K562 (cell line): ENCODE results near the gene DOK3. TPM values are rescaled to one million over a fixed set of nuclear protein-coding genes. Genes with fewer than 3 reads are reported as not detected.
A peak's percentile ranks its signal among the peaks of the same experiment; 100 is the strongest.

Experiments used
- ATAC-seq: fragments of 200-7000 bp; cut with Tn5 transposase; 3 replicates; pipeline ENCODE4 v1.9.1; 2020; ENCODE audit warnings: moderate library complexity
- BruUV-seq: library from RNA; stranded (reverse); fragments of 400-500 nt; replicated peaks from 2 replicates; lab custom pipeline; 2021; lab: Mats Ljungman, UMichigan
- CTCF ChIA-PET: fragments of 300-600 bp; formaldehyde crosslinking; extraction: SDS; loops from one replicate; lab custom pipeline; 2021; ENCODE audit warnings: low intra/inter-chr PET ratio; lab: Yijun Ruan, JAX
- POLR2A ChIA-PET: fragments of 300-600, 350-650 bp; sonication (Branson Sonifier 250); formaldehyde crosslinking; extraction: SDS; loops from one replicate; lab custom pipeline; 2021; ENCODE audit warnings: antibody characterized with exemption, inconsistent platforms; lab: Yijun Ruan, JAX
- DNase-seq, 4 experiments: peaks; one replicate each; pipeline versions ENCODE4 v3.0.0 to v3.0.0-alpha.2; 2011 to 2018; ENCODE audit warnings: low spot score in 3 of 4, mixed read lengths in 3 of 4; ENCODE audit errors: extremely low read depth in 1 of 4
- FAIRE-seq: peaks from 2 replicates; lab custom pipeline; 2011; peaks lifted over from hg19 to GRCh38; lab: Jason Lieb, UNC
- H2AFZ ChIP-seq: 2 replicates; pipeline ENCODE4 v1.6.0; 2011; ENCODE audit warnings: low read depth, low read length, control low read depth, inconsistent platforms
- H3K27ac ChIP-seq: fragments of 200-600 bp; 3 replicates; pipeline ENCODE4 v1.8.0; 2011; ENCODE audit warnings: low read depth, mild to moderate bottlenecking, control low read depth, inconsistent platforms, low read length, moderate library complexity, mixed read lengths; ENCODE audit errors: extremely low read depth
- H3K27me3 ChIP-seq, 2 experiments: fragments of 300-600 bp in 1 of 2; 2 replicates in 1 of 2; 3 replicates in 1 of 2; pipeline versions ENCODE4 v1.6.0 to v1.8.0; 2011; ENCODE audit warnings: inconsistent platforms in 2 of 2, low read length in 2 of 2, mild to moderate bottlenecking in 1 of 2, mixed read lengths in 1 of 2, moderate library complexity in 1 of 2; ENCODE audit not compliant: control insufficient read depth in 2 of 2, insufficient read depth in 2 of 2
- H3K36me3 ChIP-seq: fragments of 300-600 bp; 3 replicates; pipeline ENCODE4 v1.8.0; 2011; ENCODE audit warnings: mild to moderate bottlenecking, low read length, inconsistent platforms; ENCODE audit not compliant: control insufficient read depth, insufficient read depth
- H3K4me1 ChIP-seq, 2 experiments: fragments of 200-600 bp in 1 of 2; replicated peaks in 1 of 2; 2 replicates in 1 of 2; 3 replicates in 1 of 2; pipeline versions ENCODE4 v1.5.1 to v1.8.0; 2011; ENCODE audit warnings: inconsistent platforms in 2 of 2, low read length in 2 of 2, mild to moderate bottlenecking in 1 of 2, mixed read lengths in 1 of 2, moderate library complexity in 1 of 2; ENCODE audit not compliant: control insufficient read depth in 2 of 2, insufficient read depth in 2 of 2
- H3K4me2 ChIP-seq: 2 replicates; pipeline ENCODE4 v1.6.1; 2011; ENCODE audit warnings: low read length, control low read depth, inconsistent platforms, mixed read lengths; ENCODE audit not compliant: insufficient read depth
- H3K4me3 ChIP-seq: fragments of 200-600 bp; sonication (generic), shearing (Covaris generic); 2 replicates; pipeline ENCODE4 v1.5.1; 2016; ENCODE audit warnings: control low read depth, inconsistent platforms
- H3K79me2 ChIP-seq: fragments of 200-600 bp; 3 replicates; pipeline ENCODE4 v1.8.0; 2011; ENCODE audit warnings: low read length, inconsistent platforms; ENCODE audit not compliant: control insufficient read depth, insufficient read depth
- H3K9ac ChIP-seq, 2 experiments: 2 replicates each; pipeline versions ENCODE4 v1.6.0 to v1.6.1; 2011; ENCODE audit warnings: low read depth in 2 of 2, low read length in 2 of 2, control low read depth in 1 of 2, inconsistent platforms in 1 of 2, mild to moderate bottlenecking in 1 of 2, mixed read lengths in 1 of 2; ENCODE audit not compliant: insufficient read depth in 1 of 2
- H3K9me1 ChIP-seq: one replicate; pipeline ENCODE4 v1.6.0; 2011; ENCODE audit warnings: inconsistent platforms, mild to moderate bottlenecking, low read length, moderate library complexity; ENCODE audit not compliant: control insufficient read depth, insufficient read depth
- H3K9me3 ChIP-seq: replicated peaks from 2 replicates; pipeline ENCODE4 v1.5.1; 2011; ENCODE audit warnings: low read depth, low read length, inconsistent platforms; ENCODE audit not compliant: control insufficient read depth, insufficient read depth
- H4K20me1 ChIP-seq: replicated peaks from 2 replicates; pipeline ENCODE4 v1.6.1; 2011; ENCODE audit warnings: low read length, inconsistent platforms, mixed read lengths; ENCODE audit not compliant: control insufficient read depth, insufficient read depth
- E2F5 ChIP-seq: sonication (generic); formaldehyde crosslinking; IDR thresholded peaks from 2 replicates; pipeline ENCODE4 v1.8.0; 2022; ENCODE audit warnings: mild to moderate bottlenecking, missing genetic modification reagents
- ILK ChIP-seq: fragments of 450-650 bp; IDR thresholded peaks from 2 replicates; pipeline ENCODE4 v1.6.1; 2016; ENCODE audit warnings: missing genetic modification characterization, low read depth, mild to moderate bottlenecking, missing compliant biosample characterization, moderate library complexity, borderline replicate concordance
- KDM4B ChIP-seq, 2 experiments: fragments of 450-650 bp in 1 of 2; sonication (generic) in 1 of 2; IDR thresholded peaks; 2 replicates each; pipeline ENCODE4 v1.6.1; 2016 to 2017; ENCODE audit warnings: borderline replicate concordance in 2 of 2, antibody characterized with exemption in 1 of 2, low read depth in 1 of 2, mild to moderate bottlenecking in 1 of 2
- NCOA4 ChIP-seq: fragments of 450-650 bp; IDR thresholded peaks from 2 replicates; pipeline ENCODE4 v1.6.1; 2018; ENCODE audit warnings: mild to moderate bottlenecking; ENCODE audit not compliant: partially characterized antibody
- POLR2A ChIP-seq: fragments of 450-650 bp; conservative IDR thresholded peaks from 2 replicates; pipeline ENCODE4 v1.6.1; 2016
- POLR2AphosphoS5 ChIP-seq: IDR thresholded peaks from 2 replicates; pipeline ENCODE4 v1.6.1; 2011; ENCODE audit warnings: mild to moderate bottlenecking, low read depth, low read length, moderate library complexity; ENCODE audit not compliant: control insufficient read depth, insufficient read depth
- POU5F1 ChIP-seq: fragments of 150-350 bp; IDR thresholded peaks from 2 replicates; pipeline ENCODE4 v1.6.1; 2014; ENCODE audit warnings: borderline replicate concordance, low read length, low read depth, mild to moderate bottlenecking; ENCODE audit not compliant: partially characterized antibody
- RCOR1 ChIP-seq, 2 experiments: IDR thresholded peaks; 2 replicates each; pipeline ENCODE4 v1.6.1; 2012; ENCODE audit warnings: low read depth in 2 of 2, low read length in 2 of 2, borderline replicate concordance in 1 of 2, improper control_type of control experiment in 1 of 2
- SUPT5H ChIP-seq: fragments of 450-650 bp; IDR thresholded peaks from 2 replicates; pipeline ENCODE4 v1.6.1; 2016
- ZNF23 ChIP-seq: fragments of 250-450 bp; sonication (Bioruptor Pico); IDR thresholded peaks from 2 replicates; pipeline ENCODE4 v1.4.0; 2020; ENCODE audit warnings: mild to moderate bottlenecking
- WGBS: fragments of 100-300 bp; shearing (Covaris generic); methylation state at CpG from one replicate; pipeline ENCODE4 v1.1.6; 2016; ENCODE audit warnings: low coverage, mixed read lengths; ENCODE audit not compliant: insufficient coverage; ENCODE audit errors: missing lambda C conversion rate; 5-methylcytosine and 5-hydroxymethylcytosine counted together
- in situ Hi-C: fragments of 300-500 bp; cut with MboI; formaldehyde crosslinking; loops from 4 replicates; pipeline ENCODE4 v1.15.0; 2018; ENCODE audit warnings: inconsistent platforms, mixed read lengths
- intact Hi-C: fragments of 100-400 bp; cut with micrococcal nuclease; formaldehyde crosslinking; loops from 2 replicates; pipeline ENCODE4 v1.14.2; 2022
- polyA plus RNA-seq, 8 experiments: library from polyadenylated mRNA; depleted of rRNA in 4 of 8; stranded (reverse) in 5 of 8; unstranded in 3 of 8; fragments of >200 nt; fragmentation: Nextera tagmentation in 2 of 8; fragmentation: Illumina TruSeq in 1 of 8; extraction: Ambion mirVana in 2 of 8; extraction: Trizol in 1 of 8; gene quantifications; 2 replicates each; pipeline versions ENCODE4 v1.2.1 to v1.2.3, GENCODE V29; 2011 to 2014; ENCODE audit warnings: inconsistent platforms in 1 of 8, missing spikeins in 1 of 8
- total RNA-seq, 7 experiments: library from RNA; depleted of rRNA in 6 of 7; stranded (reverse); fragments of >200 nt in 6 of 7; fragmentation: Illumina TruSeq in 2 of 7; extraction: Trizol in 2 of 7; gene quantifications; 2 replicates each; pipeline versions ENCODE4 v1.2.1 to v1.2.3, GENCODE V29; 2011 to 2021; ENCODE audit warnings: low replicate concordance in 1 of 7
- TF ChIP-seq, protein P1 (sequence below), 3 experiments: fragments of 200-800 bp in 1 of 3; fragments of 250-450 bp in 1 of 3; fragments of 450-650 bp in 1 of 3; sonication (Bioruptor Pico) in 1 of 3; sonication (Bioruptor generic) in 1 of 3; formaldehyde crosslinking in 1 of 3; IDR thresholded peaks; 2 replicates each; pipeline versions ENCODE4 v1.6.1 to v1.8.0; 2016 to 2022; ENCODE audit warnings: mild to moderate bottlenecking in 2 of 3, missing genetic modification characterization in 2 of 3, missing compliant biosample characterization in 1 of 3, moderate library complexity in 1 of 3
- TF ChIP-seq, protein P2 (sequence below): fragments of 450-650 bp; IDR thresholded peaks from 2 replicates; pipeline ENCODE4 v1.6.1; 2017; ENCODE audit warnings: antibody characterized with exemption, mild to moderate bottlenecking

Gene DOK3
- total and polyA plus RNA-seq, 9 of the 15 experiments (the other 6 are each of a cell fraction or from before 2014, with no cell fraction given), result 1.3 to 23.0 (median 8.0) TPM

DNA sequence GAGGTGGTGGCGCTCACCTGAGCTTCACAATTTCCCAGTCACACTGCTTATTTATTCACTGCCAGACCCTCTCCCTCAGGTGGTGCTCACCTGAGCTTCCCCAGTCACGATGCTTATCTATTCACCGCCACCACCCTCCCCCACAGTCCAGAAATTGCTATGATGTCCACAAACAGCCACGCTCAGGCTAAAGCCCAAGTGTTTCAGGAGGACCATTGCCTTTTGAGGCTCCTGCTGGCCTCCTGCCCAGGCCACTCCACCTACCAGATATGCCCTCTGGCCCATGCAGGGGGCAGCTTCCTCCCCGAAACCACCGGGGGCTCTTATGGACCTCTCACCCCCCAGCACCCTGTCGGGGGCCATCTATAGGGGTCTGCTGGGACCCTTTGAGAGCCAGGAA is 16.8 kb downstream of the DOK3 start:
- Histone ChIP-seq H4K20me1 (peaks cover 3% of the 10 kb centered on the region; the same call in 1 of the 2 replicates), H3K4me2 (no peak overlapping the region), H3K4me1 (peaks cover 40 to 90% of the 10 kb centered on the region in 2 experiments), H2AFZ (no peak overlapping the region), H3K27ac (peak overlapping the region; percentile 95; the same call in 2 of the 3 replicates), H3K27me3 (no peaks in the 10 kb centered on the region), H3K9me1 (no peaks in the 10 kb centered on the region), H3K4me3 (no peak overlapping the region), H3K79me2 (peaks cover 44% of the 10 kb centered on the region), H3K9ac (peak overlapping the region in 1 of 2 experiments; percentile 85; a peak in 2 of 4 replicates), H3K9me3 (no peaks in the 10 kb centered on the region), H3K36me3 (peaks cover 74% of the 10 kb centered on the region; the same call in 2 of the 3 replicates)
- in situ Hi-C loops, result no loop called here
- peak; percentile 15 for FAIRE-seq
- ATAC-seq, result no peak
- no TSS peak for BruUV-seq
- intact Hi-C loops, result no loop called here
- WGBS, result 64% methylated on average over 5 of the region's 7 CpGs
- DNase-seq, result no peak
- CTCF ChIA-PET, result interaction anchor here (2.2 kb wide), 1 partner anchor 8 kb away, joined by 19 read pairs; no protein-coding TSS in a partner anchor
- POLR2A ChIA-PET, result interaction anchor here (0.6 to 4.0 kb wide), 18 partner anchors 8 to 522 kb away, joined by 3 to 21 read pairs (median 4); partner anchors contain the start of genes DBN1 and DOK3
- TF ChIP-seq NCOA4, result no peak
- TF ChIP-seq RCOR1 (IDR thresholded peaks at IDR 0.05; ENCODE audit: borderline replicate concordance in 1 of 2, low read depth in 2 of 2, low read length in 2 of 2), result no peak
- TF ChIP-seq POLR2AphosphoS5, result peak; percentile 11; the same call in 1 of the 2 replicates
- no peak for TF ChIP-seq ZNF23 (CRISPR knock-in tag)
- TF ChIP-seq, protein P1, sequence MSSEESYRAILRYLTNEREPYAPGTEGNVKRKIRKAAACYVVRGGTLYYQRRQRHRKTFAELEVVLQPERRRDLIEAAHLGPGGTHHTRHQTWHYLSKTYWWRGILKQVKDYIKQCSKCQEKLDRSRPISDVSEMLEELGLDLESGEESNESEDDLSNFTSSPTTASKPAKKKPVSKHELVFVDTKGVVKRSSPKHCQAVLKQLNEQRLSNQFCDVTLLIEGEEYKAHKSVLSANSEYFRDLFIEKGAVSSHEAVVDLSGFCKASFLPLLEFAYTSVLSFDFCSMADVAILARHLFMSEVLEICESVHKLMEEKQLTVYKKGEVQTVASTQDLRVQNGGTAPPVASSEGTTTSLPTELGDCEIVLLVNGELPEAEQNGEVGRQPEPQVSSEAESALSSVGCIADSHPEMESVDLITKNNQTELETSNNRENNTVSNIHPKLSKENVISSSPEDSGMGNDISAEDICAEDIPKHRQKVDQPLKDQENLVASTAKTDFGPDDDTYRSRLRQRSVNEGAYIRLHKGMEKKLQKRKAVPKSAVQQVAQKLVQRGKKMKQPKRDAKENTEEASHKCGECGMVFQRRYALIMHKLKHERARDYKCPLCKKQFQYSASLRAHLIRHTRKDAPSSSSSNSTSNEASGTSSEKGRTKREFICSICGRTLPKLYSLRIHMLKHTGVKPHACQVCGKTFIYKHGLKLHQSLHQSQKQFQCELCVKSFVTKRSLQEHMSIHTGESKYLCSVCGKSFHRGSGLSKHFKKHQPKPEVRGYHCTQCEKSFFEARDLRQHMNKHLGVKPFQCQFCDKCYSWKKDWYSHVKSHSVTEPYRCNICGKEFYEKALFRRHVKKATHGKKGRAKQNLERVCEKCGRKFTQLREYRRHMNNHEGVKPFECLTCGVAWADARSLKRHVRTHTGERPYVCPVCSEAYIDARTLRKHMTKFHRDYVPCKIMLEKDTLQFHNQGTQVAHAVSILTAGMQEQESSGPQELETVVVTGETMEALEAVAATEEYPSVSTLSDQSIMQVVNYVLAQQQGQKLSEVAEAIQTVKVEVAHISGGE (CRISPR knock-in tag; IDR thresholded peaks at IDR 0.05), result no peak
- TF ChIP-seq SUPT5H, result 0 out of 2 replicates have a peak, but pooled peaks have one; percentile 33
- no peak for TF ChIP-seq KDM4B (IDR thresholded peaks at IDR 0.05; ENCODE audit: borderline replicate concordance in 2 of 2, low read depth in 1 of 2)
- TF ChIP-seq, protein P2, sequence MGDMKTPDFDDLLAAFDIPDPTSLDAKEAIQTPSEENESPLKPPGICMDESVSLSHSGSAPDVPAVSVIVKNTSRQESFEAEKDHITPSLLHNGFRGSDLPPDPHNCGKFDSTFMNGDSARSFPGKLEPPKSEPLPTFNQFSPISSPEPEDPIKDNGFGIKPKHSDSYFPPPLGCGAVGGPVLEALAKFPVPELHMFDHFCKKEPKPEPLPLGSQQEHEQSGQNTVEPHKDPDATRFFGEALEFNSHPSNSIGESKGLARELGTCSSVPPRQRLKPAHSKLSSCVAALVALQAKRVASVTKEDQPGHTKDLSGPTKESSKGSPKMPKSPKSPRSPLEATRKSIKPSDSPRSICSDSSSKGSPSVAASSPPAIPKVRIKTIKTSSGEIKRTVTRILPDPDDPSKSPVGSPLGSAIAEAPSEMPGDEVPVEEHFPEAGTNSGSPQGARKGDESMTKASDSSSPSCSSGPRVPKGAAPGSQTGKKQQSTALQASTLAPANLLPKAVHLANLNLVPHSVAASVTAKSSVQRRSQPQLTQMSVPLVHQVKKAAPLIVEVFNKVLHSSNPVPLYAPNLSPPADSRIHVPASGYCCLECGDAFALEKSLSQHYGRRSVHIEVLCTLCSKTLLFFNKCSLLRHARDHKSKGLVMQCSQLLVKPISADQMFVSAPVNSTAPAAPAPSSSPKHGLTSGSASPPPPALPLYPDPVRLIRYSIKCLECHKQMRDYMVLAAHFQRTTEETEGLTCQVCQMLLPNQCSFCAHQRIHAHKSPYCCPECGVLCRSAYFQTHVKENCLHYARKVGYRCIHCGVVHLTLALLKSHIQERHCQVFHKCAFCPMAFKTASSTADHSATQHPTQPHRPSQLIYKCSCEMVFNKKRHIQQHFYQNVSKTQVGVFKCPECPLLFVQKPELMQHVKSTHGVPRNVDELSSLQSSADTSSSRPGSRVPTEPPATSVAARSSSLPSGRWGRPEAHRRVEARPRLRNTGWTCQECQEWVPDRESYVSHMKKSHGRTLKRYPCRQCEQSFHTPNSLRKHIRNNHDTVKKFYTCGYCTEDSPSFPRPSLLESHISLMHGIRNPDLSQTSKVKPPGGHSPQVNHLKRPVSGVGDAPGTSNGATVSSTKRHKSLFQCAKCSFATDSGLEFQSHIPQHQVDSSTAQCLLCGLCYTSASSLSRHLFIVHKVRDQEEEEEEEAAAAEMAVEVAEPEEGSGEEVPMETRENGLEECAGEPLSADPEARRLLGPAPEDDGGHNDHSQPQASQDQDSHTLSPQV, result peak; percentile 21; the same call in 1 of the 2 replicates
- no peak for TF ChIP-seq E2F5 (CRISPR knock-in tag)
- no peak for TF ChIP-seq ILK (tag)
- TF ChIP-seq POU5F1, result no peak
- peak; percentile 59; the same call in 1 of the 2 replicates for TF ChIP-seq POLR2A
